GM12892 (cell line): ENCODE data around the gene HBG2.

ENCODE experiments used
- POLR2A ChIP-seq: IDR thresholded peaks from 2 replicates; pipeline ENCODE4 v1.6.1; 2011; ENCODE audit warnings: low read depth, low read length, control low read depth
- POLR2AphosphoS5 ChIP-seq: IDR thresholded peaks from 2 replicates; pipeline ENCODE4 v1.6.1; 2011; ENCODE audit warnings: low read depth, low read length, control low read depth
- TAF1 ChIP-seq: IDR thresholded peaks from 2 replicates; pipeline ENCODE4 v1.6.1; 2011; ENCODE audit warnings: low read depth, mild to moderate bottlenecking, control low read depth, low read length, borderline replicate concordance

DNA sequence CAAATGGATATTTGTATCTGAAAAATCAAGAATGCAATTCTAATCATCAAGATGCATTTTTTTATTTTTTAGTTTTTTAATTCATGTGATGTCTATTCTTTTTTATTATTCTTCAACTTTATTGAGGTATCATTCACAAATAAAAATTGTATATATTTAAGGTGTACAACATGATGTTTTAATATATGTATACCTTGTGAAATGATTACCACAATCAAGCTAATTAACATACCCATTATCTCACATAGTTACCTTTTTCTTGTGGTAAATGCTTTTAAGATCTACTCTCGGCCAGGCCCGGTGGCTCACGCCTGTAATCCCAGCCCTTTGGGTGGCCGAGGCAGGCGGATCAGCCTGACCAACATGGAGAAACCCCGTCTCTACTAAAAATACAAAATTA, 31.4 kb downstream of the HBG2 start:
- TF ChIP-seq POLR2AphosphoS5 = no peak
- no peak for TF ChIP-seq POLR2A
- no peak for TF ChIP-seq TAF1
